ENCODE data around the gene NKX1-2.

- no peak for TF ChIP-seq POLR2A (IDR thresholded peaks at IDR 0.05)
- TF ChIP-seq, protein P1, sequence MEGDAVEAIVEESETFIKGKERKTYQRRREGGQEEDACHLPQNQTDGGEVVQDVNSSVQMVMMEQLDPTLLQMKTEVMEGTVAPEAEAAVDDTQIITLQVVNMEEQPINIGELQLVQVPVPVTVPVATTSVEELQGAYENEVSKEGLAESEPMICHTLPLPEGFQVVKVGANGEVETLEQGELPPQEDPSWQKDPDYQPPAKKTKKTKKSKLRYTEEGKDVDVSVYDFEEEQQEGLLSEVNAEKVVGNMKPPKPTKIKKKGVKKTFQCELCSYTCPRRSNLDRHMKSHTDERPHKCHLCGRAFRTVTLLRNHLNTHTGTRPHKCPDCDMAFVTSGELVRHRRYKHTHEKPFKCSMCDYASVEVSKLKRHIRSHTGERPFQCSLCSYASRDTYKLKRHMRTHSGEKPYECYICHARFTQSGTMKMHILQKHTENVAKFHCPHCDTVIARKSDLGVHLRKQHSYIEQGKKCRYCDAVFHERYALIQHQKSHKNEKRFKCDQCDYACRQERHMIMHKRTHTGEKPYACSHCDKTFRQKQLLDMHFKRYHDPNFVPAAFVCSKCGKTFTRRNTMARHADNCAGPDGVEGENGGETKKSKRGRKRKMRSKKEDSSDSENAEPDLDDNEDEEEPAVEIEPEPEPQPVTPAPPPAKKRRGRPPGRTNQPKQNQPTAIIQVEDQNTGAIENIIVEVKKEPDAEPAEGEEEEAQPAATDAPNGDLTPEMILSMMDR (IDR thresholded peaks at IDR 0.05), result no peak
Measured at GRCh38 chr10:124401633-124402032, 48.2 kb downstream of the NKX1-2 start.

All from transverse colon (tissue), 3 donors.